SK-MEL-5 (cell line): ENCODE measurements around the gene CENPVL1. TPM values are rescaled to one million over a fixed set of nuclear protein-coding genes. Genes with fewer than 3 reads are reported as not detected.

Source experiments
- total RNA-seq: library from RNA; depleted of rRNA; stranded (reverse); fragments of >200 nt; shearing (Covaris generic); gene quantifications from 2 replicates; pipeline ENCODE4 v1.2.3, GENCODE V29; 2014; rRNA removed

CENPVL1 gene
- total RNA-seq, 1 experiment from 2014 or later = not detected

Other genes starting within 250 kb of the CENPVL1 start
- gene NUDT11, start 213.9 kb upstream of the CENPVL1 start, total RNA-seq = 9.3 and 9.6 TPM in 2 replicates
- 0.16 and 0.19 TPM in 2 replicates for gene CENPVL3, start 91.6 kb upstream of the CENPVL1 start, total RNA-seq
- gene CENPVL2, start 27.7 kb upstream of the CENPVL1 start, total RNA-seq = 0.32 TPM in 1 of 2 replicates, not detected in the other
- 9.4 and 9.5 TPM in 2 replicates for gene GSPT2, start 32.9 kb downstream of the CENPVL1 start, total RNA-seq
- 115 and 129 TPM in 2 replicates for gene MAGED1, start 183.1 kb downstream of the CENPVL1 start, total RNA-seq